ENCODE data around the gene KLHDC9. TPM values are rescaled to one million over a fixed set of nuclear protein-coding genes. Genes with fewer than 3 reads are reported as not detected.

KLHDC9 gene
- total and polyA plus RNA-seq, 2 donors (not counting 1 experiment from before 2014, with no cell fraction given) = 0.95 to 3.0 TPM

GRCh38 chr1:161072751-161073449 is 25.3 kb upstream of the KLHDC9 start:
- Histone ChIP-seq H3K9me3 (ENCODE audit: control insufficient read depth, insufficient read depth, low read depth, low read length) (no peaks in the 10 kb centered on the region), H4K20me1 (ENCODE audit: control insufficient read depth, extremely low read depth, insufficient read depth, low read length) (no peaks in the 10 kb centered on the region), H2AFZ (ENCODE audit: low read length) (no peak overlapping the region), H3K9ac (ENCODE audit: insufficient read depth, low read length) (no peak overlapping the region), H3K27me3 (ENCODE audit: control insufficient read depth, insufficient read depth, low read length) (peaks cover 1% of the 10 kb centered on the region), H3K79me2 (ENCODE audit: control insufficient read depth, insufficient read depth, low read length) (no peaks in the 10 kb centered on the region), H3K4me1 (ENCODE audit: control insufficient read depth, extremely low read depth, insufficient read depth, low read length) (no peaks in the 10 kb centered on the region), H3K4me3 (replicated peaks in 1 of 4; ENCODE audit: control extremely low read depth in 1 of 4, insufficient read depth in 1 of 4, low read depth in 3 of 4, low read length in 4 of 4) (no peak overlapping the region), H3K4me2 (ENCODE audit: extremely low read depth, insufficient read depth, low read length) (no peak overlapping the region), H3K27ac (ENCODE audit: insufficient read depth, low read length) (no peak overlapping the region), H3K36me3 (ENCODE audit: control insufficient read depth, insufficient read depth, low read length) (no peaks in the 10 kb centered on the region)
- DNase-seq (ENCODE audit: low read depth in 2 of 2) = no peak
- TF ChIP-seq CTCF (conservative IDR thresholded peaks at IDR 0.05 in 1 of 2, IDR thresholded peaks at IDR 0.05 in 1 of 2; ENCODE audit: low read depth in 1 of 2, low read length in 2 of 2) = no peak
- no peak for TF ChIP-seq EZH2 (IDR thresholded peaks at IDR 0.05; ENCODE audit: low read length, missing control alignments)

GRCh38 chr1:161073474-161074121 is 24.6 kb upstream of the KLHDC9 start:
- no peak overlapping the region for H2AFZ ChIP-seq (ENCODE audit: low read length)
- no peak overlapping the region for H3K9ac ChIP-seq (ENCODE audit: insufficient read depth, low read length)

More at GRCh38 chr1:161073474-161074121, 24.6 kb upstream of the KLHDC9 start:
- H4K20me1 ChIP-seq (ENCODE audit: control insufficient read depth, extremely low read depth, insufficient read depth, low read length) = no peaks in the 10 kb centered on the region
- no peak overlapping the region for H3K27ac ChIP-seq (ENCODE audit: insufficient read depth, low read length)
- H3K9me3 ChIP-seq (ENCODE audit: control insufficient read depth, insufficient read depth, low read depth, low read length) = no peaks in the 10 kb centered on the region
- no peaks in the 10 kb centered on the region for H3K4me1 ChIP-seq (ENCODE audit: control insufficient read depth, extremely low read depth, insufficient read depth, low read length)
- H3K27me3 ChIP-seq (ENCODE audit: control insufficient read depth, insufficient read depth, low read length) = no peaks in the 10 kb centered on the region
- no peak for DNase-seq (ENCODE audit: low read depth in 2 of 2)
- no peaks in the 10 kb centered on the region for H3K79me2 ChIP-seq (ENCODE audit: control insufficient read depth, insufficient read depth, low read length)
- no peaks in the 10 kb centered on the region for H3K36me3 ChIP-seq (ENCODE audit: control insufficient read depth, insufficient read depth, low read length)
- H3K4me2 ChIP-seq (ENCODE audit: extremely low read depth, insufficient read depth, low read length) = no peak overlapping the region
- TF ChIP-seq EZH2 (IDR thresholded peaks at IDR 0.05; ENCODE audit: low read length, missing control alignments) (no peak), CTCF (conservative IDR thresholded peaks at IDR 0.05 in 1 of 2, IDR thresholded peaks at IDR 0.05 in 1 of 2; ENCODE audit: low read depth in 1 of 2, low read length in 2 of 2) (no peak)
- H3K4me3 ChIP-seq (replicated peaks in 1 of 4; ENCODE audit: control extremely low read depth in 1 of 4, insufficient read depth in 1 of 4, low read depth in 3 of 4, low read length in 4 of 4) = no peak overlapping the region

Data from fibroblast of lung (primary cell).